ENCODE measurements around the gene SLC9B1.

GRCh38 chr4:103054030-103054429 is 34.5 kb upstream of the SLC9B1 start:
- TF ChIP-seq POLR2AphosphoS5 (IDR thresholded peaks at IDR 0.05; ENCODE audit: borderline replicate concordance, low read depth, low read length), result no peak
- no peak for TF ChIP-seq EZH2 (IDR thresholded peaks at IDR 0.05)
